ENCODE measurements around the gene INPP5E.

Gene INPP5E

GRCh38 chr9:136447173-136447778 lies 7.6 kb upstream of the INPP5E start:
- DNase-seq (ENCODE audit: low spot score) = no peak

GRCh38 chr9:136445799-136446198 lies 6.2 kb upstream of the INPP5E start:
- DNase-seq (ENCODE audit: low spot score) = no peak

- DNase-seq (ENCODE audit: low spot score) = no peak
These were observed 4.5 kb upstream of the INPP5E start for GRCh38 chr9:136444102-136444501.

GRCh38 chr9:136443687-136444086 lies 4.0 kb upstream of the INPP5E start:
- no peak for DNase-seq (ENCODE audit: low spot score)

GRCh38 chr9:136443087-136443486 lies 3.4 kb upstream of the INPP5E start:
- no peak for DNase-seq (ENCODE audit: low spot score)

- no peak for DNase-seq (ENCODE audit: low spot score)
These were observed 2.6 kb upstream of the INPP5E start for GRCh38 chr9:136442265-136442664.

- no peak for DNase-seq (ENCODE audit: low spot score)
These were observed 2.1 kb upstream of the INPP5E start for GRCh38 chr9:136441681-136442245.

GRCh38 chr9:136441191-136441680 lies 1.6 kb upstream of the INPP5E start:
- DNase-seq (ENCODE audit: low spot score) = no peak

GRCh38 chr9:136438548-136439480 lies 831 bp downstream of the INPP5E start:
- peak; percentile 56 for DNase-seq (ENCODE audit: low spot score)

GRCh38 chr9:136437839-136438547 lies 1.7 kb downstream of the INPP5E start:
- DNase-seq (ENCODE audit: low spot score) = peak; percentile 9

- DNase-seq (ENCODE audit: low spot score) = no peak
These were observed 2.2 kb downstream of the INPP5E start for GRCh38 chr9:136437430-136437829.

- DNase-seq (ENCODE audit: low spot score) = no peak
These were observed 3.5 kb downstream of the INPP5E start for GRCh38 chr9:136436055-136436634.

GRCh38 chr9:136434580-136435169 lies 5.0 kb downstream of the INPP5E start:
- DNase-seq (ENCODE audit: low spot score) = no peak

- DNase-seq (ENCODE audit: low spot score) = no peak
These were observed 5.6 kb downstream of the INPP5E start for GRCh38 chr9:136433849-136434579.

- DNase-seq (ENCODE audit: low spot score) = no peak
These were observed 6.5 kb downstream of the INPP5E start for GRCh38 chr9:136433043-136433715.

- no peak for DNase-seq (ENCODE audit: low spot score)
These were observed 7.1 kb downstream of the INPP5E start for GRCh38 chr9:136432591-136432990.

GRCh38 chr9:136431782-136432350 lies 7.8 kb downstream of the INPP5E start:
- no peak for DNase-seq (ENCODE audit: low spot score)

- no peak for DNase-seq (ENCODE audit: low spot score)
These were observed 8.9 kb downstream of the INPP5E start for GRCh38 chr9:136430588-136431234.
